ENCODE results near the gene PDZK1IP1.

The PDZK1IP1 gene

DNA sequence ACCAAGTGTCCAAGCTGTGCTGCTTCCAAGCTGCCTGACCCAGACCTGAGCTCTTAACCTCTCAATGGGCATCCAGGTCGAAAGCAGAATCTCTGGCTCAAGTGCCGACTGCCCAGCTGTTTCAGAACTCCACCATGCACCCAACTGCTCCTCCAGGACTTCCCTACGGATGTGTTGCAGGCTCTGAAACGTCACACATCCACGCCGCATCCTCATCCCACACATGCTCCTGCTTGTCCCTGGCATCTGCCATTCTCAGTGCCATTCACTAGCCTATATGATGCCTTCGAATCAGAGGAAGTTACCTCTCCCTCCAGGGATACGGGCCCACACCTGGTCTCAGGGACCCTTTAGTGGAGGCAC, 11.2 kb downstream of the PDZK1IP1 start:
- no peak for DNase-seq (ENCODE audit: insufficient read length, low spot score)
- FAIRE-seq: no peak
- TF ChIP-seq, protein P1, sequence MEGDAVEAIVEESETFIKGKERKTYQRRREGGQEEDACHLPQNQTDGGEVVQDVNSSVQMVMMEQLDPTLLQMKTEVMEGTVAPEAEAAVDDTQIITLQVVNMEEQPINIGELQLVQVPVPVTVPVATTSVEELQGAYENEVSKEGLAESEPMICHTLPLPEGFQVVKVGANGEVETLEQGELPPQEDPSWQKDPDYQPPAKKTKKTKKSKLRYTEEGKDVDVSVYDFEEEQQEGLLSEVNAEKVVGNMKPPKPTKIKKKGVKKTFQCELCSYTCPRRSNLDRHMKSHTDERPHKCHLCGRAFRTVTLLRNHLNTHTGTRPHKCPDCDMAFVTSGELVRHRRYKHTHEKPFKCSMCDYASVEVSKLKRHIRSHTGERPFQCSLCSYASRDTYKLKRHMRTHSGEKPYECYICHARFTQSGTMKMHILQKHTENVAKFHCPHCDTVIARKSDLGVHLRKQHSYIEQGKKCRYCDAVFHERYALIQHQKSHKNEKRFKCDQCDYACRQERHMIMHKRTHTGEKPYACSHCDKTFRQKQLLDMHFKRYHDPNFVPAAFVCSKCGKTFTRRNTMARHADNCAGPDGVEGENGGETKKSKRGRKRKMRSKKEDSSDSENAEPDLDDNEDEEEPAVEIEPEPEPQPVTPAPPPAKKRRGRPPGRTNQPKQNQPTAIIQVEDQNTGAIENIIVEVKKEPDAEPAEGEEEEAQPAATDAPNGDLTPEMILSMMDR (IDR thresholded peaks at IDR 0.05; ENCODE audit: insufficient read depth, missing control alignments): no peak

GRCh38 chr1:47178020-47178419, 11.8 kb downstream of the PDZK1IP1 start:
- FAIRE-seq (no peak), DNase-seq (ENCODE audit: insufficient read length, low spot score) (no peak)
- TF ChIP-seq, protein P1 (IDR thresholded peaks at IDR 0.05; ENCODE audit: insufficient read depth, missing control alignments): no peak

DNA sequence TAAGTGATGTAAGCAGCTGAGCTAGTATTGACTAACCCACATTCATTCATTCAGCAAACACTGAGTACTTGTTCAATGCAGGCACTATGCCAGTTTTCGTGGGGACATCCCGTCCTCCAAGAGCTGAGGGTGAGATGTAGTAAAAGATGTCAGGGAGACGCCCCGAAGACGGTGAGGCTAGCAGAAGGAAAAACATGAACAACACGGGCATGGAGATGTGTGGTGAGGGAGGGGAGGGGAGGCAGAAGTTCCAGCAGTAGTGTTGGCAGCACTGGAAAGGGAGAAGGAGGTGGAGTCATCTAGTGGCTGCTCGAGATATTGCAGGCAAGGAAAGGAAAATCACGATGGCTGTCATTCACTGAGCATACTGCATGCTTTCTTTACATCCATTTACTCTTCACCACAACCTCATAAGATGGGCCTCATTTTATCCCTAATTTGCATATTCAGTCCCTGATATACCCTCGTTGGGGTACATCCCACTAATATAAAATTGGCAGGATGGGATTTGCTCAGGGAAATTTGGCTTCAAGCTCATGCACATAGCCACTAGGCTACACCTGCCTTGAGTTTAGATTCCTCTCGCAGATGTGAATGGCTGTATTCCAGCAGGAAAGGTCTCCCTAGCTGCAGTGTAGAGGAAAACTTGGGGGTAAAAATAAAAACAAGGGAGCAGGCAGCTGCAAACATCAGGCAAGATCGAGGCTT, 14.5 kb downstream of the PDZK1IP1 start:
- DNase-seq (ENCODE audit: insufficient read length, low spot score) (no peak), FAIRE-seq (no peak)
- TF ChIP-seq, protein P1 (IDR thresholded peaks at IDR 0.05; ENCODE audit: insufficient read depth, missing control alignments): peak; percentile 86

DNA sequence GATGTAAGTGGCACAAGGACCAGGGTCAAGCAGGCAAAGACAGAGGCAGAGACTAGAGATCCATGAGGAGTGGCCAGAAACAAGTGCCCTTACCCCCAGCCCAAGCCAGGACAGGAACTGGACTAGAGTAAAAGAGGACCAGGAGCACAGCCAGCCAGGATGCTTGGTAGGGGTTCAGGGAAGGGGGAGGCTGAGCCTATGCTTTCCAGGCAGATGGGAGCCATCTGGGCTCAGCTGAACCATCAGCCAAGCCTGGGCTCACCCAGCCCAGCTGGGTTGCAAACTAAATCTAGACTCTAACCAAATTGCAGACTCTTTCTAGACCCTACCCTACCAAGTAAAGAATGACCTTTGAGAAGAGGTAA, 15.2 kb downstream of the PDZK1IP1 start:
- DNase-seq (ENCODE audit: insufficient read length, low spot score): no peak

GRCh38 chr1:47172782-47173181, 17.1 kb downstream of the PDZK1IP1 start:
- DNase-seq (ENCODE audit: insufficient read length, low spot score) (no peak), FAIRE-seq (no peak)
- TF ChIP-seq, protein P1 (IDR thresholded peaks at IDR 0.05; ENCODE audit: insufficient read depth, missing control alignments): no peak

More for the DNA sequence above, 15.2 kb downstream of the PDZK1IP1 start:
- no peak for FAIRE-seq
- TF ChIP-seq, protein P1 (IDR thresholded peaks at IDR 0.05; ENCODE audit: insufficient read depth, missing control alignments): no peak

DNA sequence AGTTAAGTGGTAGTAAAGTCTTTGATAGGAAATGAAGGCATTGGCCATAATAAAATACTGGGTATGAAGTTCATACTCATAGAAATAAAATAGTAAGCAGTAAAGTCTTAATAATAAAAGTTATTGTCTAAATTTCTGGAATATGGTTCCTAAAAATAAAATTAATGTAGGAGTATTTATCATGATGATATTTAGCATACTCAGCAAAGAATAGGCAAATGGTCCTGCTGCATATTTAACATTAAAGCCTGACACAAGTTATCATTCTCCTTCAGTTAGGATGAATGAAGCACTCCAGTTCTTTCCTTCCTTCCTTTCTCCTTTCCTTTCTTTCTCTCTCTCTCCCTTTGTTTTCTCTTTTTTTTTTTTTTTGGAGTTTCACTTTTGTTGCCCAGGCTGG, 25.3 kb downstream of the PDZK1IP1 start:
- TF ChIP-seq, protein P1 (IDR thresholded peaks at IDR 0.05; ENCODE audit: insufficient read depth, missing control alignments): no peak
- no peak for FAIRE-seq
- DNase-seq (ENCODE audit: insufficient read length, low spot score): no peak

GRCh38 chr1:47161298-47162040, 28.4 kb downstream of the PDZK1IP1 start:
- no peak for DNase-seq (ENCODE audit: insufficient read length, low spot score)
- FAIRE-seq: no peak
- TF ChIP-seq, protein P1 (IDR thresholded peaks at IDR 0.05; ENCODE audit: insufficient read depth, missing control alignments): no peak

Data from D721Med (cell line).